K562 (cell line): ENCODE measurements around the gene GPR176. TPM values are rescaled to one million over a fixed set of nuclear protein-coding genes. Genes with fewer than 3 reads are reported as not detected.

ENCODE experiments used
- ATAC-seq: fragments of 200-7000 bp; cut with Tn5 transposase; 3 replicates; pipeline ENCODE4 v1.9.1; 2020; ENCODE audit warnings: moderate library complexity
- BruUV-seq: library from RNA; stranded (reverse); fragments of 400-500 nt; replicated peaks from 2 replicates; lab custom pipeline; 2021; lab: Mats Ljungman, UMichigan
- CTCF ChIA-PET: fragments of 300-600 bp; formaldehyde crosslinking; extraction: SDS; loops from one replicate; lab custom pipeline; 2021; ENCODE audit warnings: low intra/inter-chr PET ratio; lab: Yijun Ruan, JAX
- POLR2A ChIA-PET: fragments of 300-600, 350-650 bp; sonication (Branson Sonifier 250); formaldehyde crosslinking; extraction: SDS; loops from one replicate; lab custom pipeline; 2021; ENCODE audit warnings: antibody characterized with exemption, inconsistent platforms; lab: Yijun Ruan, JAX
- DNase-seq, 4 experiments: peaks; one replicate each; pipeline versions ENCODE4 v3.0.0 to v3.0.0-alpha.2; 2011 to 2018; ENCODE audit warnings: low spot score in 3 of 4, mixed read lengths in 3 of 4; ENCODE audit errors: extremely low read depth in 1 of 4
- FAIRE-seq: peaks from 2 replicates; lab custom pipeline; 2011; peaks lifted over from hg19 to GRCh38; lab: Jason Lieb, UNC
- H2AFZ ChIP-seq: 2 replicates; pipeline ENCODE4 v1.6.0; 2011; ENCODE audit warnings: low read depth, low read length, control low read depth, inconsistent platforms
- H3K27ac ChIP-seq: fragments of 200-600 bp; 3 replicates; pipeline ENCODE4 v1.8.0; 2011; ENCODE audit warnings: low read depth, mild to moderate bottlenecking, control low read depth, inconsistent platforms, low read length, moderate library complexity, mixed read lengths; ENCODE audit errors: extremely low read depth
- H3K27me3 ChIP-seq, 2 experiments: fragments of 300-600 bp in 1 of 2; 2 replicates in 1 of 2; 3 replicates in 1 of 2; pipeline versions ENCODE4 v1.6.0 to v1.8.0; 2011; ENCODE audit warnings: inconsistent platforms in 2 of 2, low read length in 2 of 2, mild to moderate bottlenecking in 1 of 2, mixed read lengths in 1 of 2, moderate library complexity in 1 of 2; ENCODE audit not compliant: control insufficient read depth in 2 of 2, insufficient read depth in 2 of 2
- H3K36me3 ChIP-seq: fragments of 300-600 bp; 3 replicates; pipeline ENCODE4 v1.8.0; 2011; ENCODE audit warnings: mild to moderate bottlenecking, low read length, inconsistent platforms; ENCODE audit not compliant: control insufficient read depth, insufficient read depth
- H3K4me1 ChIP-seq, 2 experiments: fragments of 200-600 bp in 1 of 2; replicated peaks in 1 of 2; 2 replicates in 1 of 2; 3 replicates in 1 of 2; pipeline versions ENCODE4 v1.5.1 to v1.8.0; 2011; ENCODE audit warnings: inconsistent platforms in 2 of 2, low read length in 2 of 2, mild to moderate bottlenecking in 1 of 2, mixed read lengths in 1 of 2, moderate library complexity in 1 of 2; ENCODE audit not compliant: control insufficient read depth in 2 of 2, insufficient read depth in 2 of 2
- H3K4me2 ChIP-seq: 2 replicates; pipeline ENCODE4 v1.6.1; 2011; ENCODE audit warnings: low read length, control low read depth, inconsistent platforms, mixed read lengths; ENCODE audit not compliant: insufficient read depth
- H3K4me3 ChIP-seq: fragments of 200-600 bp; sonication (generic), shearing (Covaris generic); 2 replicates; pipeline ENCODE4 v1.5.1; 2016; ENCODE audit warnings: control low read depth, inconsistent platforms
- H3K79me2 ChIP-seq: fragments of 200-600 bp; 3 replicates; pipeline ENCODE4 v1.8.0; 2011; ENCODE audit warnings: low read length, inconsistent platforms; ENCODE audit not compliant: control insufficient read depth, insufficient read depth
- H3K9ac ChIP-seq, 2 experiments: 2 replicates each; pipeline versions ENCODE4 v1.6.0 to v1.6.1; 2011; ENCODE audit warnings: low read depth in 2 of 2, low read length in 2 of 2, control low read depth in 1 of 2, inconsistent platforms in 1 of 2, mild to moderate bottlenecking in 1 of 2, mixed read lengths in 1 of 2; ENCODE audit not compliant: insufficient read depth in 1 of 2
- H3K9me1 ChIP-seq: one replicate; pipeline ENCODE4 v1.6.0; 2011; ENCODE audit warnings: inconsistent platforms, mild to moderate bottlenecking, low read length, moderate library complexity; ENCODE audit not compliant: control insufficient read depth, insufficient read depth
- H3K9me3 ChIP-seq: replicated peaks from 2 replicates; pipeline ENCODE4 v1.5.1; 2011; ENCODE audit warnings: low read depth, low read length, inconsistent platforms; ENCODE audit not compliant: control insufficient read depth, insufficient read depth
- H4K20me1 ChIP-seq: replicated peaks from 2 replicates; pipeline ENCODE4 v1.6.1; 2011; ENCODE audit warnings: low read length, inconsistent platforms, mixed read lengths; ENCODE audit not compliant: control insufficient read depth, insufficient read depth
- BCL6 ChIP-seq: fragments of 250-450 bp; sonication (Bioruptor Pico); IDR thresholded peaks from 2 replicates; pipeline ENCODE4 v1.4.0; 2020
- FOXJ3 ChIP-seq: sonication (generic); formaldehyde crosslinking; IDR thresholded peaks from 2 replicates; pipeline ENCODE4 v1.4.0; 2020; ENCODE audit warnings: mild to moderate bottlenecking, missing genetic modification reagents
- FOXO4 ChIP-seq: fragments of 450-650 bp; formaldehyde crosslinking; IDR thresholded peaks from 2 replicates; pipeline ENCODE4 v1.4.0; 2020; ENCODE audit warnings: mild to moderate bottlenecking, moderate library complexity
- HES1 ChIP-seq: fragments of 450-650 bp; IDR thresholded peaks from 2 replicates; pipeline ENCODE4 v1.6.1; 2016; ENCODE audit warnings: low read depth, mild to moderate bottlenecking, moderate library complexity
- LCOR ChIP-seq: sonication (generic); formaldehyde crosslinking; IDR thresholded peaks from 2 replicates; pipeline ENCODE4 v1.8.0; 2022; ENCODE audit warnings: mild to moderate bottlenecking, missing genetic modification reagents
- SAFB ChIP-seq: fragments of 200-400 bp; formaldehyde crosslinking; IDR thresholded peaks from 2 replicates; pipeline ENCODE4 v1.6.1; 2017; ENCODE audit warnings: low read depth, low read length, borderline replicate concordance
- SMAD1 ChIP-seq: fragments of 150-350 bp; IDR thresholded peaks from 2 replicates; pipeline ENCODE4 v1.6.1; 2014; ENCODE audit warnings: low read length, low read depth; ENCODE audit not compliant: partially characterized antibody
- SOX6 ChIP-seq: fragments of 450-650 bp; IDR thresholded peaks from 2 replicates; pipeline ENCODE4 v1.6.1; 2014; ENCODE audit warnings: mild to moderate bottlenecking
- SRSF9 ChIP-seq: fragments of 200-400 bp; formaldehyde crosslinking; IDR thresholded peaks from 2 replicates; pipeline ENCODE4 v1.6.1; 2017; ENCODE audit warnings: low read depth, low read length, borderline replicate concordance
- ZNF655 ChIP-seq: fragments of 250-450 bp; sonication (Bioruptor Pico); IDR thresholded peaks from 2 replicates; pipeline ENCODE4 v1.5.0; 2021
- ZNF668 ChIP-seq: fragments of 250-450 bp; sonication (Bioruptor Pico); IDR thresholded peaks from 2 replicates; pipeline ENCODE4 v1.8.0; 2022; ENCODE audit warnings: mild to moderate bottlenecking, inconsistent platforms
- WGBS: fragments of 100-300 bp; shearing (Covaris generic); methylation state at CpG from one replicate; pipeline ENCODE4 v1.1.6; 2016; ENCODE audit warnings: low coverage, mixed read lengths; ENCODE audit not compliant: insufficient coverage; ENCODE audit errors: missing lambda C conversion rate; 5-methylcytosine and 5-hydroxymethylcytosine counted together
- in situ Hi-C: fragments of 300-500 bp; cut with MboI; formaldehyde crosslinking; loops from 4 replicates; pipeline ENCODE4 v1.15.0; 2018; ENCODE audit warnings: inconsistent platforms, mixed read lengths
- intact Hi-C: fragments of 100-400 bp; cut with micrococcal nuclease; formaldehyde crosslinking; loops from 2 replicates; pipeline ENCODE4 v1.14.2; 2022
- polyA plus RNA-seq, 8 experiments: library from polyadenylated mRNA; depleted of rRNA in 4 of 8; stranded (reverse) in 5 of 8; unstranded in 3 of 8; fragments of >200 nt; fragmentation: Nextera tagmentation in 2 of 8; fragmentation: Illumina TruSeq in 1 of 8; extraction: Ambion mirVana in 2 of 8; extraction: Trizol in 1 of 8; gene quantifications; 2 replicates each; pipeline versions ENCODE4 v1.2.1 to v1.2.3, GENCODE V29; 2011 to 2014; ENCODE audit warnings: inconsistent platforms in 1 of 8, missing spikeins in 1 of 8
- total RNA-seq, 7 experiments: library from RNA; depleted of rRNA in 6 of 7; stranded (reverse); fragments of >200 nt in 6 of 7; fragmentation: Illumina TruSeq in 2 of 7; extraction: Trizol in 2 of 7; gene quantifications; 2 replicates each; pipeline versions ENCODE4 v1.2.1 to v1.2.3, GENCODE V29; 2011 to 2021; ENCODE audit warnings: low replicate concordance in 1 of 7

Gene GPR176
- total and polyA plus RNA-seq, 9 of the 15 experiments (the other 6 are each of a cell fraction or from before 2014, with no cell fraction given) = 0.03 to 1.2 (median 0.76) TPM

GRCh38 chr15:39870537-39870936, 49.5 kb downstream of the GPR176 start:
- Histone ChIP-seq H3K4me3 (no peak overlapping the region), H4K20me1 (no peaks in the 10 kb centered on the region), H3K27ac (no peak overlapping the region), H3K27me3 (peaks cover 0 to 3% of the 10 kb centered on the region in 2 experiments; a peak in 1 of 5 replicates), H3K4me1 (0 out of 5 replicates have a peak, but pooled peaks cover 0 to 3% of the 10 kb centered on the region in 2 experiments), H2AFZ (no peak overlapping the region), H3K9ac (no peak overlapping the region), H3K9me1 (no peaks in the 10 kb centered on the region), H3K79me2 (no peaks in the 10 kb centered on the region), H3K36me3 (no peaks in the 10 kb centered on the region), H3K9me3 (no peaks in the 10 kb centered on the region), H3K4me2 (no peak overlapping the region)
- TF ChIP-seq FOXO4 (CRISPR knock-in tag) (no peak), FOXJ3 (CRISPR knock-in tag) (no peak), SOX6 (no peak), HES1 (no peak), SAFB (no peak), LCOR (CRISPR knock-in tag) (no peak), SMAD1 (no peak), ZNF668 (no peak), ZNF655 (no peak), BCL6 (CRISPR knock-in tag) (no peak), SRSF9 (no peak)
- intact Hi-C loops (no loop called here), in situ Hi-C loops (no loop called here)
- POLR2A ChIA-PET = interaction anchor here (0.6 to 1.5 kb wide), 2 partner anchors 13 to 217 kb away, joined by 3 to 4 read pairs; no protein-coding TSS in a partner anchor
- CTCF ChIA-PET = no interaction called here
- no peak for DNase-seq
- no TSS peak for BruUV-seq
- 3% methylated on average over 2 of the region's 2 CpGs for WGBS
- no peak for FAIRE-seq
- ATAC-seq = no peak
